HepG2 (cell line): ENCODE results near the gene NBEA. TPM values are rescaled to one million over a fixed set of nuclear protein-coding genes. Genes with fewer than 3 reads are reported as not detected.

Source experiments
- ATAC-seq: fragments of 200-7000 bp; cut with Tn5 transposase; 3 replicates; pipeline ENCODE4 v1.9.1; 2020; ENCODE audit warnings: mild to moderate bottlenecking, moderate library complexity
- BruUV-seq: library from RNA; stranded (reverse); fragments of 400-500 nt; replicated peaks from 2 replicates; lab custom pipeline; 2021; lab: Mats Ljungman, UMichigan
- CTCF ChIA-PET: fragments of 300-600 bp; formaldehyde crosslinking; extraction: SDS; loops from one replicate; lab custom pipeline; 2021; ENCODE audit warnings: low total read pairs, inconsistent platforms, low intra/inter-chr PET ratio; lab: Yijun Ruan, JAX
- POLR2A ChIA-PET: fragments of 350-600 bp; sonication (Branson Sonifier 250); formaldehyde crosslinking; loops from one replicate; lab custom pipeline; 2020; ENCODE audit warnings: antibody characterized with exemption, inconsistent platforms; lab: Yijun Ruan, JAX
- DNase-seq: peaks from one replicate; pipeline ENCODE4 v3.0.0-alpha.2; 2015; ENCODE audit warnings: low spot score
- FAIRE-seq: peaks from 3 replicates; lab custom pipeline; 2011; peaks lifted over from hg19 to GRCh38; lab: Jason Lieb, UNC
- H2AFZ ChIP-seq: one replicate; pipeline ENCODE4 v1.6.1; 2011; ENCODE audit warnings: low read length, inconsistent platforms
- H3K27ac ChIP-seq: fragments of 300-600 bp; 3 replicates; pipeline ENCODE4 v1.8.0; 2011; ENCODE audit warnings: mixed run types, mild to moderate bottlenecking, mixed read lengths, low read length, inconsistent platforms; ENCODE audit not compliant: insufficient read depth; ENCODE audit errors: extremely low read length
- H3K27me3 ChIP-seq, 2 experiments: fragments of 200-600 bp in 1 of 2; 2 replicates in 1 of 2; 3 replicates in 1 of 2; pipeline versions ENCODE4 v1.6.0 to v1.8.0; 2011; ENCODE audit warnings: low read length in 2 of 2, mild to moderate bottlenecking in 2 of 2, moderate library complexity in 2 of 2, inconsistent platforms in 1 of 2; ENCODE audit not compliant: insufficient read depth in 2 of 2, control insufficient read depth in 1 of 2
- H3K36me3 ChIP-seq, 2 experiments: fragments of 200-600 bp in 1 of 2; replicated peaks in 1 of 2; 2 replicates in 1 of 2; 3 replicates in 1 of 2; pipeline versions ENCODE4 v1.5.1 to v1.8.0; 2011; ENCODE audit warnings: low read length in 2 of 2, inconsistent platforms in 1 of 2; ENCODE audit not compliant: insufficient read depth in 2 of 2, control insufficient read depth in 1 of 2
- H3K4me1 ChIP-seq: 2 replicates; pipeline ENCODE4 v1.5.1; 2012; ENCODE audit warnings: low read length, inconsistent platforms; ENCODE audit not compliant: insufficient read depth
- H3K4me2 ChIP-seq: 2 replicates; pipeline ENCODE4 v1.6.0; 2011; ENCODE audit warnings: low read depth, low read length, inconsistent platforms
- H3K4me3 ChIP-seq, 3 experiments: fragments of 200-600 bp in 1 of 3; sonication (generic), shearing (Covaris generic) in 1 of 3; replicated peaks in 1 of 3; 2 replicates each; pipeline ENCODE4 v1.5.1; 2011 to 2016; ENCODE audit warnings: low read length in 3 of 3, inconsistent platforms in 2 of 3, low read depth in 2 of 3, mild to moderate bottlenecking in 2 of 3, control low read depth in 1 of 3, mixed read lengths in 1 of 3; ENCODE audit not compliant: insufficient read depth in 1 of 3
- H3K79me2 ChIP-seq: one replicate; pipeline ENCODE4 v1.6.1; 2011; ENCODE audit warnings: low read length, inconsistent platforms; ENCODE audit not compliant: insufficient read depth
- H3K9ac ChIP-seq: 2 replicates; pipeline ENCODE4 v1.6.0; 2011; ENCODE audit warnings: mild to moderate bottlenecking, low read depth, low read length, inconsistent platforms; ENCODE audit not compliant: insufficient read depth
- H3K9me3 ChIP-seq: 2 replicates; pipeline ENCODE4 v1.5.1; 2012; ENCODE audit warnings: mild to moderate bottlenecking, low read length
- H4K20me1 ChIP-seq: 2 replicates; pipeline ENCODE4 v1.6.0; 2011; ENCODE audit warnings: inconsistent platforms, mild to moderate bottlenecking, low read length, moderate library complexity; ENCODE audit not compliant: insufficient read depth
- CEBPB ChIP-seq: IDR thresholded peaks from 2 replicates; pipeline ENCODE4 v1.6.1; 2011; ENCODE audit warnings: low read depth, low read length, improper control_type of control experiment, borderline replicate concordance
- FLYWCH1 ChIP-seq: sonication (generic); formaldehyde crosslinking; IDR thresholded peaks from 2 replicates; pipeline ENCODE4 v1.8.1; 2023; ENCODE audit warnings: mild to moderate bottlenecking, missing genetic modification reagents
- KDM5A ChIP-seq: fragments of 200-600 bp; sonication (generic); IDR thresholded peaks from 2 replicates; pipeline ENCODE4 v1.7.0; 2018; ENCODE audit warnings: antibody characterized with exemption, mild to moderate bottlenecking, low read length, borderline replicate concordance
- NCOA5 ChIP-seq: sonication (generic); formaldehyde crosslinking; IDR thresholded peaks from 2 replicates; pipeline ENCODE4 v1.4.0; 2020; ENCODE audit warnings: missing genetic modification reagents
- REL ChIP-seq: sonication (generic); formaldehyde crosslinking; conservative IDR thresholded peaks from 2 replicates; pipeline ENCODE4 v1.8.0; 2022; ENCODE audit warnings: mild to moderate bottlenecking, missing genetic modification reagents, moderate library complexity
- STAT5B ChIP-seq: sonication (generic); formaldehyde crosslinking; IDR thresholded peaks from 2 replicates; pipeline ENCODE4 v1.4.0; 2020; ENCODE audit warnings: missing genetic modification reagents
- TP53 ChIP-seq: sonication (generic); formaldehyde crosslinking; conservative IDR thresholded peaks from 2 replicates; pipeline ENCODE4 v1.4.0; 2020; ENCODE audit warnings: missing genetic modification reagents
- ZFP82 ChIP-seq: sonication (generic); formaldehyde crosslinking; IDR thresholded peaks from 2 replicates; pipeline ENCODE4 v1.5.1; 2020; ENCODE audit warnings: mild to moderate bottlenecking, missing genetic modification reagents, borderline replicate concordance
- ZNF138 ChIP-seq: sonication (generic); formaldehyde crosslinking; IDR thresholded peaks from 2 replicates; pipeline ENCODE4 v1.5.0; 2020; ENCODE audit warnings: mild to moderate bottlenecking, low read depth, missing genetic modification reagents
- WGBS: methylation state at CpG from one replicate; pipeline ENCODE4 v1.1.6; 2017; ENCODE audit warnings: low lambda C conversion rate; 5-methylcytosine and 5-hydroxymethylcytosine counted together
- in situ Hi-C: cut with HindIII; loops from 2 replicates; pipeline ENCODE4 v1.10.0; 2017; ENCODE audit warnings: low pct_unique_long_range_greater_than_20kb; ENCODE audit not compliant: extremely low pct_ligation_motif_present
- intact Hi-C: fragments of 100-400 bp; cut with micrococcal nuclease; formaldehyde crosslinking; loops from one replicate; pipeline ENCODE4 v1.10.0; 2022; ENCODE audit not compliant: unreplicated experiment
- polyA plus RNA-seq, 8 experiments: library from polyadenylated mRNA; depleted of rRNA in 3 of 8; stranded (reverse) in 7 of 8; unstranded in 1 of 8; fragments of >200 nt; fragmentation: Illumina TruSeq in 4 of 8; extraction: Trizol in 4 of 8; gene quantifications; 2 replicates each; pipeline versions ENCODE4 v1.2.1 to v1.2.3, GENCODE V29; 2011 to 2016; ENCODE audit warnings: low read depth in 4 of 8, missing spikeins in 1 of 8, mixed read lengths in 1 of 8; ENCODE audit not compliant: insufficient read depth in 1 of 8
- total RNA-seq, 5 experiments: library from RNA; depleted of rRNA; stranded (reverse); fragments of >200 nt; fragmentation: Illumina TruSeq; extraction: Trizol; gene quantifications; 2 replicates each; pipeline ENCODE4 v1.2.3, GENCODE V29; 2016; ENCODE audit warnings: low read depth in 1 of 5
- TF ChIP-seq, protein P1 (sequence below): sonication (generic); formaldehyde crosslinking; IDR thresholded peaks from 2 replicates; pipeline ENCODE4 v1.4.0; 2020; ENCODE audit warnings: missing genetic modification reagents, borderline replicate concordance
- TF ChIP-seq, protein P2 (sequence below), 2 experiments: sonication (generic) in 1 of 2; formaldehyde crosslinking in 1 of 2; IDR thresholded peaks; 2 replicates each; pipeline versions ENCODE4 v1.4.0 to v1.6.1; 2018 to 2020; ENCODE audit warnings: missing genetic modification reagents in 2 of 2, borderline replicate concordance in 1 of 2, low read depth in 1 of 2, mild to moderate bottlenecking in 1 of 2, missing biosample characterization in 1 of 2
- TF ChIP-seq, protein P3 (sequence below): IDR thresholded peaks from 2 replicates; pipeline ENCODE4 v1.4.0; 2020; ENCODE audit warnings: mild to moderate bottlenecking, missing genetic modification reagents

NBEA gene
- total and polyA plus RNA-seq, 2 of the 13 experiments (the other 11 are each of a cell fraction or from before 2014, with no cell fraction given) = 2.7 to 2.8 TPM

DNA sequence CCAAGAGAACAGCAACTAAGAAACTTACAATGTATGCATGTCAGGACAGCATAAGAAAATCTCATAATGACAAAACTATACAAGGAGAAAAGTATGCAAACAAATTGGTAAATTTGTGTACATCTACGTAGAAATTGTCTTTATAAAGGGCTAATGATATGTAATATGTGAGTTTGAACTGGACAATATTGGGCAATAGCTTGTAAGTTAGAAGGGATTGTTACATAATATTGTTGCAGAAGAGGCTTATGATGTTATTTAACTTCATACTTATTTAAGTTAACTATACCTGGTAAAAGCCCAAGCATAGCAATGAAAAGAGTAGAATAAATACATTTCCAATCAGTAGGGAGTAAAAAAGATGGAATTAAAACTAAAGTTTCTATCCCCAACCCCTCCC lies 400.4 kb downstream of the NBEA start:
- no peak overlapping the region for H3K4me2 ChIP-seq
- no peaks in the 10 kb centered on the region for H3K9me3 ChIP-seq
- no peak overlapping the region for H3K27ac ChIP-seq
- H3K4me3 ChIP-seq = no peak overlapping the region
- H3K36me3 ChIP-seq = no peaks in the 10 kb centered on the region
- 95% methylated on average over 1 of the region's 1 CpG for WGBS
- ATAC-seq = no peak
- peaks cover 16% of the 10 kb centered on the region for H3K4me1 ChIP-seq
- no peaks in the 10 kb centered on the region for H4K20me1 ChIP-seq
- in situ Hi-C loops = no loop called here
- no peak overlapping the region for H3K9ac ChIP-seq
- no peaks in the 10 kb centered on the region for H3K27me3 ChIP-seq
- FAIRE-seq = no peak
- POLR2A ChIA-PET = no interaction called here
- peak; percentile 67 for TF ChIP-seq CEBPB
- no peak for TF ChIP-seq STAT5B
- CTCF ChIA-PET = no interaction called here
- intact Hi-C loops = no loop called here
- H2AFZ ChIP-seq = no peak overlapping the region
- no peak for DNase-seq
- BruUV-seq = no TSS peak
- H3K79me2 ChIP-seq = no peaks in the 10 kb centered on the region

DNA sequence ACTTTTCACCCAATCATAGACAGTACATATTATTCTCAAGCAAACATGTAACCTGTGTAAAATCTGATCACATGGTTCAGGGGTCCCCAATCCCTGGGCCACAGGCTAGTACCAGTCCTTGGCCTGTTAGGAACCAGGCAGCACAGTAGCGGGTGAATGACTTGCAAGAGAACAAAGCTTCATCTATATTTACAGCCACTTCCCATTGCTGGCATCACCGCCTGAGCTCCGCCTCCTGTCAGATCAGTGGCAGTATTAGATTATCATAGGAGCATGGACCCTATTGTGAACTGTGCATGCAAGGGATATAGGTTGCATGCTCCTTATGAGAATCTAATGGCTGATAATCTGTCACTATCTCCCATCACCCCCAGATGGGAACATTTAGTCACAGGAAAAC lies 401.3 kb downstream of the NBEA start:
- WGBS = 93% methylated on average over 3 of the region's 3 CpGs
- H3K9ac ChIP-seq = no peak overlapping the region
- POLR2A ChIA-PET = no interaction called here
- no peak overlapping the region for H3K27ac ChIP-seq
- peaks cover 18% of the 10 kb centered on the region for H3K4me1 ChIP-seq
- no peak overlapping the region for H2AFZ ChIP-seq
- CTCF ChIA-PET = no interaction called here
- ATAC-seq (no peak), DNase-seq (no peak), FAIRE-seq (no peak)
- no peaks in the 10 kb centered on the region for H3K9me3 ChIP-seq
- H3K36me3 ChIP-seq = no peaks in the 10 kb centered on the region
- H3K27me3 ChIP-seq = no peaks in the 10 kb centered on the region
- H3K4me3 ChIP-seq = no peak overlapping the region
- intact Hi-C loops (no loop called here), in situ Hi-C loops (no loop called here)
- H4K20me1 ChIP-seq = no peaks in the 10 kb centered on the region
- BruUV-seq = no TSS peak
- no peaks in the 10 kb centered on the region for H3K79me2 ChIP-seq
- no peak overlapping the region for H3K4me2 ChIP-seq
- TF ChIP-seq KDM5A (no peak), FLYWCH1 (no peak), TP53 (CRISPR knock-in tag) (no peak), ZFP82 (CRISPR knock-in tag) (no peak), REL (CRISPR knock-in tag) (no peak), NCOA5 (no peak), ZNF138 (CRISPR knock-in tag) (no peak), STAT5B (no peak)
- TF ChIP-seq, protein P1, sequence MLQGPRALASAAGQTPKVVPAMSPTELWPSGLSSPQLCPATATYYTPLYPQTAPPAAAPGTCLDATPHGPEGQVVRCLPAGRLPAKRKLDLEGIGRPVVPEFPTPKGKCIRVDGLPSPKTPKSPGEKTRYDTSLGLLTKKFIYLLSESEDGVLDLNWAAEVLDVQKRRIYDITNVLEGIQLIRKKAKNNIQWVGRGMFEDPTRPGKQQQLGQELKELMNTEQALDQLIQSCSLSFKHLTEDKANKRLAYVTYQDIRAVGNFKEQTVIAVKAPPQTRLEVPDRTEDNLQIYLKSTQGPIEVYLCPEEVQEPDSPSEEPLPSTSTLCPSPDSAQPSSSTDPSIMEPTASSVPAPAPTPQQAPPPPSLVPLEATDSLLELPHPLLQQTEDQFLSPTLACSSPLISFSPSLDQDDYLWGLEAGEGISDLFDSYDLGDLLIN = no peak
- TF ChIP-seq, protein P2, sequence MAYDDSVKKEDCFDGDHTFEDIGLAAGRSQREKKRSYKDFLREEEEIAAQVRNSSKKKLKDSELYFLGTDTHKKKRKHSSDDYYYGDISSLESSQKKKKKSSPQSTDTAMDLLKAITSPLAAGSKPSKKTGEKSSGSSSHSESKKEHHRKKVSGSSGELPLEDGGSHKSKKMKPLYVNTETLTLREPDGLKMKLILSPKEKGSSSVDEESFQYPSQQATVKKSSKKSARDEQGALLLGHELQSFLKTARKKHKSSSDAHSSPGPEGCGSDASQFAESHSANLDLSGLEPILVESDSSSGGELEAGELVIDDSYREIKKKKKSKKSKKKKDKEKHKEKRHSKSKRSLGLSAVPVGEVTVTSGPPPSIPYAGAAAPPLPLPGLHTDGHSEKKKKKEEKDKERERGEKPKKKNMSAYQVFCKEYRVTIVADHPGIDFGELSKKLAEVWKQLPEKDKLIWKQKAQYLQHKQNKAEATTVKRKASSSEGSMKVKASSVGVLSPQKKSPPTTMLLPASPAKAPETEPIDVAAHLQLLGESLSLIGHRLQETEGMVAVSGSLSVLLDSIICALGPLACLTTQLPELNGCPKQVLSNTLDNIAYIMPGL (CRISPR knock-in tag; IDR thresholded peaks at IDR 0.05; ENCODE audit: borderline replicate concordance in 1 of 2, low read depth in 1 of 2) = no peak
- TF ChIP-seq, protein P3, sequence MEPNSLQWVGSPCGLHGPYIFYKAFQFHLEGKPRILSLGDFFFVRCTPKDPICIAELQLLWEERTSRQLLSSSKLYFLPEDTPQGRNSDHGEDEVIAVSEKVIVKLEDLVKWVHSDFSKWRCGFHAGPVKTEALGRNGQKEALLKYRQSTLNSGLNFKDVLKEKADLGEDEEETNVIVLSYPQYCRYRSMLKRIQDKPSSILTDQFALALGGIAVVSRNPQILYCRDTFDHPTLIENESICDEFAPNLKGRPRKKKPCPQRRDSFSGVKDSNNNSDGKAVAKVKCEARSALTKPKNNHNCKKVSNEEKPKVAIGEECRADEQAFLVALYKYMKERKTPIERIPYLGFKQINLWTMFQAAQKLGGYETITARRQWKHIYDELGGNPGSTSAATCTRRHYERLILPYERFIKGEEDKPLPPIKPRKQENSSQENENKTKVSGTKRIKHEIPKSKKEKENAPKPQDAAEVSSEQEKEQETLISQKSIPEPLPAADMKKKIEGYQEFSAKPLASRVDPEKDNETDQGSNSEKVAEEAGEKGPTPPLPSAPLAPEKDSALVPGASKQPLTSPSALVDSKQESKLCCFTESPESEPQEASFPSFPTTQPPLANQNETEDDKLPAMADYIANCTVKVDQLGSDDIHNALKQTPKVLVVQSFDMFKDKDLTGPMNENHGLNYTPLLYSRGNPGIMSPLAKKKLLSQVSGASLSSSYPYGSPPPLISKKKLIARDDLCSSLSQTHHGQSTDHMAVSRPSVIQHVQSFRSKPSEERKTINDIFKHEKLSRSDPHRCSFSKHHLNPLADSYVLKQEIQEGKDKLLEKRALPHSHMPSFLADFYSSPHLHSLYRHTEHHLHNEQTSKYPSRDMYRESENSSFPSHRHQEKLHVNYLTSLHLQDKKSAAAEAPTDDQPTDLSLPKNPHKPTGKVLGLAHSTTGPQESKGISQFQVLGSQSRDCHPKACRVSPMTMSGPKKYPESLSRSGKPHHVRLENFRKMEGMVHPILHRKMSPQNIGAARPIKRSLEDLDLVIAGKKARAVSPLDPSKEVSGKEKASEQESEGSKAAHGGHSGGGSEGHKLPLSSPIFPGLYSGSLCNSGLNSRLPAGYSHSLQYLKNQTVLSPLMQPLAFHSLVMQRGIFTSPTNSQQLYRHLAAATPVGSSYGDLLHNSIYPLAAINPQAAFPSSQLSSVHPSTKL (CRISPR knock-in tag) = no peak
